ENCODE results near the gene LYZ.
A peak's percentile ranks its signal among the peaks of the same experiment; 100 is the strongest.

The LYZ gene

GRCh38 chr12:69321351-69321750, 26.8 kb upstream of the LYZ start:
- no peak for DNase-seq (ENCODE audit: low read depth)
- TF ChIP-seq CTCF (conservative IDR thresholded peaks at IDR 0.05; ENCODE audit: low read depth, low read length): no peak
- no peak overlapping the region for H3K4me3 ChIP-seq (ENCODE audit: low read length)

GRCh38 chr12:69324797-69325466, 23.2 kb upstream of the LYZ start:
- DNase-seq (ENCODE audit: low read depth): no peak
- H3K4me3 ChIP-seq (ENCODE audit: low read length): no peak overlapping the region
- TF ChIP-seq CTCF (conservative IDR thresholded peaks at IDR 0.05; ENCODE audit: low read depth, low read length): no peak

GRCh38 chr12:69328426-69328825, 19.8 kb upstream of the LYZ start:
- no peak for DNase-seq (ENCODE audit: low read depth)
- no peak overlapping the region for H3K4me3 ChIP-seq (ENCODE audit: low read length)
- no peak for TF ChIP-seq CTCF (conservative IDR thresholded peaks at IDR 0.05; ENCODE audit: low read depth, low read length)

- DNase-seq (ENCODE audit: low read depth): no peak
- H3K4me3 ChIP-seq (ENCODE audit: low read length): no peak overlapping the region
- no peak for TF ChIP-seq CTCF (conservative IDR thresholded peaks at IDR 0.05; ENCODE audit: low read depth, low read length)
Measured at GRCh38 chr12:69329669-69330428, 18.3 kb upstream of the LYZ start.

- H3K4me3 ChIP-seq (ENCODE audit: low read length): peak overlapping the region; percentile 63
- DNase-seq (ENCODE audit: low read depth): no peak
- TF ChIP-seq CTCF (conservative IDR thresholded peaks at IDR 0.05; ENCODE audit: low read depth, low read length): no peak
Measured at GRCh38 chr12:69330475-69331473, 17.4 kb upstream of the LYZ start.

- DNase-seq (ENCODE audit: low read depth): no peak
- peak overlapping the region; percentile 63 for H3K4me3 ChIP-seq (ENCODE audit: low read length)
- TF ChIP-seq CTCF (conservative IDR thresholded peaks at IDR 0.05; ENCODE audit: low read depth, low read length): no peak
Measured at GRCh38 chr12:69331519-69331908, 16.7 kb upstream of the LYZ start.
